ENCODE results near the gene BICDL1. TPM values are rescaled to one million over a fixed set of nuclear protein-coding genes. Genes with fewer than 3 reads are reported as not detected.
"Not testable (repeated sequence)": the region's sequence is repeated elsewhere in the genome, so short reads cannot be mapped to it uniquely, and the experiment has no call there.

Gene BICDL1
- total and polyA plus RNA-seq, 2 of the 4 experiments (the other 2 are of a cell fraction) = not detected

DNA sequence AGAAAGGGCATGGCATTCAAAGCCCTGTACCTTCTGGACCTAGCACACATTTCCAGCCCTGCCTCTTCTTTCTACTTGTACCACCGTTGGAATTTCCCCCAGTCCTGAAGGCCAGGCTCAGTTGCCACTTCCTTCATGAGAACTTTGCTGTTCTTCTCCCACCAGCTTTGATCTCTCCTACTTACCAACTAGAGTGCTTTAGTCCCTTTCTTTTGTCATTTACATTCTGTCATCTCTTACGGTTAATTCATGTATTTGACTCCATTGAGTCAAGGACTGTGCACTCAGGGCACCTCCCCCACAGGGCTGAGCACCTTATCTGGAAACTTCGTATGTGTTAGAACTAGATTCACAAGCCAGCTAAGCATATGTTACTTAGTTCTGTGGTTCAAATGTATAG, 26.3 kb downstream of the BICDL1 start:
- Histone ChIP-seq H3K4me2 (ENCODE audit: low read depth, low read length) (no peak overlapping the region), H3K23ac (ENCODE audit: low read depth, low read length) (no peak overlapping the region), H4K8ac (ENCODE audit: low read depth in 2 of 2, low read length in 2 of 2) (no peak overlapping the region), H3K14ac (replicated peaks; ENCODE audit: low read depth, low read length) (no peak overlapping the region), H2BK5ac (ENCODE audit: low read depth, low read length, poor library complexity, severe bottlenecking) (no peak overlapping the region), H4K91ac (ENCODE audit: insufficient read depth, low read depth, low read length) (no peak overlapping the region), H3K9me1 (ENCODE audit: insufficient read depth, low read length) (no peaks in the 10 kb centered on the region), H3K36me3 (ENCODE audit: control insufficient read depth, insufficient read depth, low read length) (no peaks in the 10 kb centered on the region), H3K4me3 (ENCODE audit: insufficient read depth, low read depth, low read length) (no peak overlapping the region), H4K20me1 (ENCODE audit: insufficient read depth, low read length) (no peaks in the 10 kb centered on the region), H4K5ac (ENCODE audit: low read depth, low read length) (no peak overlapping the region), H2AK5ac (ENCODE audit: low read depth, low read length) (no peak overlapping the region), H3K27me3 (ENCODE audit: control insufficient read depth, insufficient read depth, low read length) (peaks cover 4% of the 10 kb centered on the region; the same call in 1 of the 2 replicates), H3K79me1 (ENCODE audit: low read depth in 1 of 2, low read length in 2 of 2) (no peaks in the 10 kb centered on the region), H2BK15ac (ENCODE audit: low read depth, low read length) (no peak overlapping the region), H2AK9ac (replicated peaks; ENCODE audit: low read depth, low read length, poor library complexity) (no peak overlapping the region), H3K9me3 (ENCODE audit: control insufficient read depth, insufficient read depth, low read length) (no peaks in the 10 kb centered on the region), H2AFZ (replicated peaks; ENCODE audit: low read length, poor library complexity) (no peak overlapping the region), H3K4ac (ENCODE audit: low read depth, low read length) (no peak overlapping the region), H3K27ac (ENCODE audit: insufficient read depth, low read length) (no peak overlapping the region), H2BK20ac (ENCODE audit: low read depth, low read length) (no peak overlapping the region), H3K4me1 (ENCODE audit: control insufficient read depth, insufficient read depth, low read length) (no peaks in the 10 kb centered on the region), H3K18ac (ENCODE audit: low read depth, low read length) (no peak overlapping the region), H2BK120ac (ENCODE audit: low read depth, low read length) (no peak overlapping the region), H3K56ac (ENCODE audit: extremely low read depth, insufficient read depth, low read length) (no peak overlapping the region), H3K9ac (ENCODE audit: low read depth, low read length) (no peak overlapping the region)
- no TSS peak for BruUV-seq (replicated peaks)
- dilution Hi-C loops (cut with HindIII; ENCODE audit: low sequenced_read_pairs, unreplicated experiment) (no loop called here), in situ Hi-C loops (cut with MboI; ENCODE audit: low sequenced_read_pairs) (no loop called here), intact Hi-C loops (cut with micrococcal nuclease) (no loop called here)
- WGBS, 2 experiments (ENCODE audit: extremely low coverage in 2 of 2, insufficient read length in 1 of 2) = 63% methylated on average over 1 of the region's 3 CpGs; no CpG with 5 or more reads in 1 of the 2 experiments
- DNase-seq = no peak
- ATAC-seq (ENCODE audit: low read depth) = no peak
- ChIA-PET CTCF (no interaction called here), POLR2A (ENCODE audit: unreplicated experiment) (no interaction called here)
- TF ChIP-seq MAFK (IDR thresholded peaks at IDR 0.05; ENCODE audit: low read depth, low read length) (no peak), RAD21 (IDR thresholded peaks at IDR 0.05; ENCODE audit: low read length) (no peak), ELK1 (IDR thresholded peaks at IDR 0.05; ENCODE audit: borderline replicate concordance, low read depth, low read length) (no peak)

DNA sequence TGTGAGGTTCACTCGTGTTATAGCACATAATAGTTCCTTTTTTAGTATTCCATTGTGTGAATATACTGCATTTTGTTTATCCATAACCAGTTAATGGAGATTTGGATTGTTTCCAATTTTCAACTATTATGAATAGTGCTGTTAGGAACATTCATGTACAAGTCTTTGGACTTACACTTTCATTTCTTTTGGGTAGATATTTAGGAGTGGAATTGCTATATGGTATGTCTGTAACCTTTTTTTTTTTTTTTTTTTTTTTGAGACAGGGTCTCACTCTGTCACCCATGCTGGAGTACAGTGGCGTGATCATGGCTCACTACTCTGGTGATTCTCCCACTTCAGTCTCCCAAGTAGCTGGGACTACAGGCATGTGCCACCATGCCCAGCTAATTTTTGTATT, 27.2 kb downstream of the BICDL1 start:
- H3K9me1 ChIP-seq (ENCODE audit: insufficient read depth, low read length); H2AFZ ChIP-seq (replicated peaks; ENCODE audit: low read length, poor library complexity); H3K4ac ChIP-seq (ENCODE audit: low read depth, low read length); POLR2A ChIA-PET (ENCODE audit: unreplicated experiment); H3K4me3 ChIP-seq (ENCODE audit: insufficient read depth, low read depth, low read length); H3K27me3 ChIP-seq (ENCODE audit: control insufficient read depth, insufficient read depth, low read length); H4K91ac ChIP-seq (ENCODE audit: insufficient read depth, low read depth, low read length); H3K18ac ChIP-seq (ENCODE audit: low read depth, low read length); H2BK120ac ChIP-seq (ENCODE audit: low read depth, low read length); dilution Hi-C loops (cut with HindIII; ENCODE audit: low sequenced_read_pairs, unreplicated experiment); H2AK5ac ChIP-seq (ENCODE audit: low read depth, low read length); H3K36me3 ChIP-seq (ENCODE audit: control insufficient read depth, insufficient read depth, low read length); H3K79me1 ChIP-seq (ENCODE audit: low read depth in 1 of 2, low read length in 2 of 2); H3K27ac ChIP-seq (ENCODE audit: insufficient read depth, low read length); intact Hi-C loops (cut with micrococcal nuclease); H3K4me2 ChIP-seq (ENCODE audit: low read depth, low read length); H2BK20ac ChIP-seq (ENCODE audit: low read depth, low read length); DNase-seq; H2BK15ac ChIP-seq (ENCODE audit: low read depth, low read length); H4K20me1 ChIP-seq (ENCODE audit: insufficient read depth, low read length); ATAC-seq (ENCODE audit: low read depth); H2AK9ac ChIP-seq (replicated peaks; ENCODE audit: low read depth, low read length, poor library complexity); H3K9ac ChIP-seq (ENCODE audit: low read depth, low read length); CTCF ChIA-PET; H3K9me3 ChIP-seq (ENCODE audit: control insufficient read depth, insufficient read depth, low read length); H3K4me1 ChIP-seq (ENCODE audit: control insufficient read depth, insufficient read depth, low read length); H2BK5ac ChIP-seq (ENCODE audit: low read depth, low read length, poor library complexity, severe bottlenecking); H3K23ac ChIP-seq (ENCODE audit: low read depth, low read length); H4K5ac ChIP-seq (ENCODE audit: low read depth, low read length); H3K14ac ChIP-seq (replicated peaks; ENCODE audit: low read depth, low read length); in situ Hi-C loops (cut with MboI; ENCODE audit: low sequenced_read_pairs); BruUV-seq (replicated peaks); H4K8ac ChIP-seq (ENCODE audit: low read depth in 2 of 2, low read length in 2 of 2); H3K56ac ChIP-seq (ENCODE audit: extremely low read depth, insufficient read depth, low read length): not testable (repeated sequence)
- WGBS, 2 experiments (ENCODE audit: extremely low coverage in 2 of 2, insufficient read length in 1 of 2) = no CpG with 5 or more reads among the region's 2 CpGs

Data from IMR-90 (cell line).